ENCODE results near the gene MBOAT7.
"Not testable (repeated sequence)": the region's sequence is repeated elsewhere in the genome, so short reads cannot be mapped to it uniquely, and the experiment has no call there.

The MBOAT7 gene

GRCh38 chr19:54186351-54186750 is 3.0 kb downstream of the MBOAT7 start:
- no peak for DNase-seq

- DNase-seq = no peak
Measured at GRCh38 chr19:54183431-54183830, 5.9 kb downstream of the MBOAT7 start.

- not testable (repeated sequence) for DNase-seq
Measured at GRCh38 chr19:54181894-54182293, 7.5 kb downstream of the MBOAT7 start.

GRCh38 chr19:54180691-54181091 is 8.7 kb downstream of the MBOAT7 start:
- no peak for DNase-seq

- DNase-seq = no peak
Measured at GRCh38 chr19:54179921-54180461, 9.4 kb downstream of the MBOAT7 start.

- DNase-seq = no peak
Measured at GRCh38 chr19:54179262-54179852, 10.0 kb downstream of the MBOAT7 start.

GRCh38 chr19:54178581-54179261 is 10.7 kb downstream of the MBOAT7 start:
- DNase-seq = peak; percentile 48

GRCh38 chr19:54173951-54174834 is 15.2 kb downstream of the MBOAT7 start:
- no peak for DNase-seq

- no peak for DNase-seq
Measured at GRCh38 chr19:54173359-54173699, 16.1 kb downstream of the MBOAT7 start.

GRCh38 chr19:54172471-54173358 is 16.7 kb downstream of the MBOAT7 start, which contains the start of gene TMC4:
TSS of gene TMC4 (minus strand) at chr19:54173160. CDS start at chr19:54173117, 43 bp downstream.
- DNase-seq = no peak

GRCh38 chr19:54171736-54172431 is 17.5 kb downstream of the MBOAT7 start:
- not testable (repeated sequence) for DNase-seq

GRCh38 chr19:54169149-54169740 is 20.1 kb downstream of the MBOAT7 start:
- no peak for DNase-seq

GRCh38 chr19:54168174-54168917 is 21.0 kb downstream of the MBOAT7 start:
- DNase-seq = peak; percentile 87

- no peak for DNase-seq
Measured at GRCh38 chr19:54165222-54165621, 24.2 kb downstream of the MBOAT7 start.

- DNase-seq = peak; percentile 81
Measured at GRCh38 chr19:54164369-54165068, 24.9 kb downstream of the MBOAT7 start.

GRCh38 chr19:54162884-54163283 is 26.5 kb downstream of the MBOAT7 start:
- DNase-seq = no peak

- peak; percentile 81 for DNase-seq
Measured at GRCh38 chr19:54162241-54162805, 27.1 kb downstream of the MBOAT7 start.

GRCh38 chr19:54160854-54161253 is 28.5 kb downstream of the MBOAT7 start:
- no peak for DNase-seq

GRCh38 chr19:54160182-54160811 is 29.1 kb downstream of the MBOAT7 start:
- no peak for DNase-seq
